Frontal cortex (tissue), 4 donors: ENCODE data around the gene PTPRD. TPM values are rescaled to one million over a fixed set of nuclear protein-coding genes. Genes with fewer than 3 reads are reported as not detected.

Experiments
- DNase-seq, 2 donors: peaks; one replicate each; pipeline ENCODE4 v3.0.0; 2012; ENCODE audit warnings: low spot score in 2 of 2
- FAIRE-seq: peaks from 2 replicates; lab custom pipeline; 2012; peaks lifted over from hg19 to GRCh38; lab: Jason Lieb, UNC
- total RNA-seq: library from RNA; depleted of rRNA; stranded (reverse); fragments of >200 nt; gene quantifications from one replicate; pipeline ENCODE4 v1.2.3, GENCODE V29; 2014
- donor health status: control.
- donor health status: control.
- donor health status: control.

Gene PTPRD
- total RNA-seq, 1 donor from 2014 or later = 191 TPM

- FAIRE-seq (no peak), DNase-seq (no peak)
These were observed 1984.0 kb downstream of the PTPRD start for GRCh38 chr9:8628791-8629190.

- no peak for FAIRE-seq
These were observed 1984.7 kb downstream of the PTPRD start for GRCh38 chr9:8627976-8628679.

GRCh38 chr9:8622871-8623270 lies 1989.9 kb downstream of the PTPRD start:
- DNase-seq (no peak), FAIRE-seq (no peak)

More at GRCh38 chr9:8627976-8628679, 1984.7 kb downstream of the PTPRD start:
- no peak for DNase-seq

GRCh38 chr9:8622222-8622802 lies 1990.5 kb downstream of the PTPRD start:
- DNase-seq (no peak), FAIRE-seq (no peak)

- no peak for DNase-seq
- no peak for FAIRE-seq
These were observed 1991.4 kb downstream of the PTPRD start for GRCh38 chr9:8621416-8621815.

- no peak for FAIRE-seq
- no peak for DNase-seq
These were observed 1996.4 kb downstream of the PTPRD start for GRCh38 chr9:8616414-8616813.

GRCh38 chr9:8614926-8615440 lies 1997.8 kb downstream of the PTPRD start:
- DNase-seq (no peak), FAIRE-seq (no peak)

GRCh38 chr9:8613346-8613825 lies 1999.4 kb downstream of the PTPRD start:
- FAIRE-seq (no peak), DNase-seq (no peak)

- FAIRE-seq = no peak
- DNase-seq = no peak
These were observed 2001.6 kb downstream of the PTPRD start for GRCh38 chr9:8611153-8611552.

GRCh38 chr9:8610256-8610655 lies 2002.5 kb downstream of the PTPRD start:
- FAIRE-seq (no peak), DNase-seq (no peak)

GRCh38 chr9:8605096-8605495 lies 2007.7 kb downstream of the PTPRD start:
- DNase-seq (no peak), FAIRE-seq (no peak)

- FAIRE-seq (no peak), DNase-seq (no peak)
These were observed 2008.6 kb downstream of the PTPRD start for GRCh38 chr9:8604201-8604600.

GRCh38 chr9:8600914-8601680 lies 2011.7 kb downstream of the PTPRD start:
- peak; percentile 24 for FAIRE-seq
- no peak for DNase-seq

GRCh38 chr9:8599937-8600336 lies 2012.9 kb downstream of the PTPRD start:
- FAIRE-seq (no peak), DNase-seq (no peak)

GRCh38 chr9:8589476-8589875 lies 2023.3 kb downstream of the PTPRD start:
- FAIRE-seq (no peak), DNase-seq (no peak)

GRCh38 chr9:8585036-8585435 lies 2027.8 kb downstream of the PTPRD start:
- FAIRE-seq = no peak
- no peak for DNase-seq

- FAIRE-seq = no peak
- DNase-seq = no peak
These were observed 2033.1 kb downstream of the PTPRD start for GRCh38 chr9:8579661-8580060.

GRCh38 chr9:8576741-8577140 lies 2036.1 kb downstream of the PTPRD start:
- DNase-seq (no peak), FAIRE-seq (no peak)

GRCh38 chr9:8574846-8575245 lies 2038.0 kb downstream of the PTPRD start:
- DNase-seq = no peak
- no peak for FAIRE-seq

- FAIRE-seq = no peak
These were observed 2040.6 kb downstream of the PTPRD start for GRCh38 chr9:8572209-8572608.

GRCh38 chr9:8571643-8572042 lies 2041.2 kb downstream of the PTPRD start:
- no peak for DNase-seq
- FAIRE-seq = no peak

More at GRCh38 chr9:8572209-8572608, 2040.6 kb downstream of the PTPRD start:
- no peak for DNase-seq
